NCI-H748 (cell line): ENCODE measurements around the gene UNC13A.
A peak's percentile ranks its signal among the peaks of the same experiment; 100 is the strongest.
"Not testable (repeated sequence)": the region's sequence is repeated elsewhere in the genome, so short reads cannot be mapped to it uniquely, and the experiment has no call there.

Source experiments
- DNase-seq: peaks from one replicate; lab custom pipeline; 2025; ENCODE audit not compliant: unreplicated experiment; lab: John Stamatoyannopoulos, UW

The UNC13A gene

GRCh38 chr19:17605761-17606589 lies 82.2 kb downstream of the UNC13A start:
- no peak for DNase-seq

- no peak for DNase-seq
Observed at GRCh38 chr19:17605117-17605516, 83.0 kb downstream of the UNC13A start.

GRCh38 chr19:17604372-17605025 lies 83.7 kb downstream of the UNC13A start:
- no peak for DNase-seq

- no peak for DNase-seq
Observed at GRCh38 chr19:17602872-17603510, 85.2 kb downstream of the UNC13A start.

DNA sequence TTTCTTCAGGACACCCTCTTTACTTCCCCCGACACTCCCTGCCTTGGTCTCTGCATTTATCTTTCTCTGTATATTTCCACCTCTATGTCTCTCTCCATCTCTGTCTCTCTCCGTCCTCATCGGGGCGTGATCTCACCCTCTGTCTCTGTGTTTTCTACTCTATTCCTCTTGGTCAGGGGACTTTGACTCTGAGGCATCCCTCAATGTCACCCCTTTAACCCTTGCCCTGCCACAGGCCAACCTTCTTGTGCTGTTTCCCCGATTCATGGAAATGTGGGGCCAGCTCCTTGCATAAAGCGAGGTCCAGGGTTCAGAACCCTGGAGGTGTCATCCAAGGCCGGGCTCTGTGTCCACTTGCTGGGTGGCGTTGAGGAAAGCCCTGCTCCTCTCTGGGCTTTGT lies 85.9 kb downstream of the UNC13A start:
- DNase-seq: no peak

- no peak for DNase-seq
Observed at GRCh38 chr19:17601683-17602082, 86.5 kb downstream of the UNC13A start.

GRCh38 chr19:17599780-17600179 lies 88.4 kb downstream of the UNC13A start:
- no peak for DNase-seq

- DNase-seq: no peak
Observed at GRCh38 chr19:17598953-17599352, 89.2 kb downstream of the UNC13A start.

- DNase-seq: not testable (repeated sequence)
Observed at GRCh38 chr19:17598063-17598462, 90.1 kb downstream of the UNC13A start.

DNA sequence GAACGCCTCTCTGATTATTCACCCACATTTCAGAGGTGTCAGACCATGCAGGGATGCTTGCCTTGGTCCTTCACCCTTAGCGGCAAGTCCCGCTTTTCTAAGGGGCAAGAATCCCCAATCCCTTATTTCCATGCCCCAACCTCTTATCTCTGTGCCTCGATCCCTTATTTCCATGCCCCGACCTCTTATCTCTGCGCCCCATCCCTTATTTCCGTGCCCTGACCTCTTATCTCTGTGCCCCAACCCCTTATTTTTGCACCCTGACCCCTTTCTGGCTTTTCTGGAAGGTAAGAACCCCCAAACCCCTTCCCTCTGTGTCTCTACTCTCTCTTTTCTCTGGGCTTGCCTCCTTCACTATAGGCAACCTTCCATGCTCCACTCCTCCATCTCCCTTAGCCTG lies 93.9 kb downstream of the UNC13A start:
- not testable (repeated sequence) for DNase-seq

DNA sequence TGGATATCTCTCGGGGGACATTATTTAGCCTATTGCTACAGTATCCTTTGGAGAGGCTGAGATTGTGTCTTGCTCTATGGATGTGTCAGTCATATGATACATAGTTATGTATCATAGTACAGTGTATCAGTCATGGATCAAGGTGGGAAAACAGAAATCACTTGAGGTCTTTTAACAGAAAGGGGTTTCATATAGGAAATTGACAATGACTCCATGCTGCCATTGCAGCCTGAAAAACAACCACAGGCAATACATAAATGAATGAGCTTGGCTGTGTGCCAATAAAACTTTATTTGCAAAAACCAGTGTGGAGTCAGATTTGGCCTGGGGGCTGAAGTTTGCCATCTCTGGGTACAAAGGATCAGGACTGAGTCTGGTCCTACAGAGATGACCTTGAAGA lies 97.3 kb downstream of the UNC13A start:
- DNase-seq: no peak

GRCh38 chr19:17585395-17585794 lies 102.8 kb downstream of the UNC13A start:
- not testable (repeated sequence) for DNase-seq

DNA sequence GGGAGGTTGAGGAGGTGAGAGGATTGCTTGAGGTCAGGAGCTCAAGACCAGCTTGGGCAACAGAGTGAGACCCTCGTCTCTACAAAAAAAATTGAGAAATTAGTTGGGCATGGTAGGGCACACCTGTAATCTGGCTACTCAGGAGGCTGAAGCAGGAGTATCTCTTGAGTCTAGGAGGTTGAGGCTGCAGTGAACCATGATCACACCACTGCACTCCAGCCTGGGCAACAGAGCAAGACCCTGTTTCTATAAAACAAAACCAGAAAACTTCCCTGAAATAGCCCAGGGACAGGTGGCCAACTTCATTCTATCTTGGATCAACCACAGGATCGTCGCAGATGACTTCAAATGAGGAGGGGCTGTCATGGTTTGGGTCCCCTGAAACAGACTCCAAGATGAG lies 104.0 kb downstream of the UNC13A start:
- no peak for DNase-seq

GRCh38 chr19:17582613-17583012 lies 105.5 kb downstream of the UNC13A start:
- DNase-seq: no peak

DNA sequence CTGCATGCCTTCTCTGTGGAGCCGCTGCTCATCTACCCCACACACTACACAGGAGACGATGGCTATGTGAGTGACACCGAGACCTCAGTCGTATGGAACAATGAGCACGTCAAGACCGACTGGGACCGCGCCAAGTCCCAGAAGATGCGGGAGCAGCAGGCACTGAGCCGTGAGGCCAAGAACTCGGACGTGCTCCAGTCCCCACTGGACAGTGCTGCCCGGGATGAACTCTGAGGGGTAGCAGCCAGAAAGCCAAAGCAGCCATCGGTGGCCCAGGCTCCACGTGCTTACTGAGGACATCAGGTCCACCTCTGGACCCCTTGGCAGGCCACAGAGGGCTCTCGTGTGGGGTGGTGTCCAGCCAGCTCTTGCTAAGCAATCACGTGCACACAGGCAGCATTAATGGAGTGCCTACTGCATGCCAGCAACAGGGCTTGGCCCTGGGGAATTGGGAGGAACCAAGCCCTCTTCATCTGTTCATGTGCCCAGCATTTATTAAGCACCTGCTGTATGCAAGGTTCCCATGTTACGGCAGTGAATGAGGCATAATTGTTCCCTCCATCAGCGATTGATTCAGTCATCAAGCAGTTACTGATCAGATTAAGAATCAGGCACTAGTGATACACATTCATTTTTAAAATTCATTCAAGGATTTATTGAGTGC lies 106.8 kb downstream of the UNC13A start:
- no peak for DNase-seq

- no peak for DNase-seq
Observed at GRCh38 chr19:17580470-17581144, 107.5 kb downstream of the UNC13A start.

DNA sequence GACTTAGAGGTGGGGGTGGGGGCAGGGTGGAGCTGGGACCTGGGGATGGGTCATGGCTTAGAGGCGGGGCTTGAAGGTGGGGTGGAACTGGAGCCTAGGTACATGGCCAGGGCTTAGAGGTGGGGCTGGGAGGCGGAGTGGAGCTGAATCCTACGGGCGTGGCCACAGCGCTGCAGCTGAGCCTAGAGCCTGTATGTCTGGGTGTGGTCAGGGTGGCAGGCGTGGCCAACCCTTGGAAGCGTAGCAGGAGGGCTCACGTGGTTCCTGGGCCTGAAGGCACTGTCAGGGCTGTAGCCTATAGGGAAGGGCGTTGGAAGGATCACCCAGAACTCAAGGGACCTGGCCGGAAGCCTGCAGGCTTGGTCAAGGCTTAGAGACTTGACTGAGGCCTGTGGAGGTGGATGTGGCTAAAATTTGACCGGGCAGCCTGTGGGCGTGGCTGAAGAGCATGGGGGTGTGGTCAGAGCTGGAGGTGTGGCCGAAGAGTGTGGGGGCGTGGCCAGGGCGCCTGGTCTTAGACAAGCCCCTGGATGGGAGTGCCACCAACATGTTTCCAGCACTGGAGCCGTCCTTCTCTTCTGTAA lies 108.4 kb downstream of the UNC13A start:
- peak; percentile 60 for DNase-seq

- DNase-seq: no peak
Observed at GRCh38 chr19:17577457-17578097, 110.6 kb downstream of the UNC13A start.

GRCh38 chr19:17576758-17577456 lies 111.2 kb downstream of the UNC13A start:
- no peak for DNase-seq
